Stimulated activated CD8-positive, alpha-beta memory T cell treated with anti-CD3 and anti-CD28 coated beads, Interleukin-7, amount 100 ng/mL, for 4 hours (primary cell): ENCODE data around the gene ADGRA1.

Experiments
- DNase-seq, 2 donors: peaks; one replicate each; pipeline ENCODE4 v3.0.0-alpha.2; 2020; ENCODE audit warnings: low read depth in 2 of 2

ADGRA1 gene

DNA sequence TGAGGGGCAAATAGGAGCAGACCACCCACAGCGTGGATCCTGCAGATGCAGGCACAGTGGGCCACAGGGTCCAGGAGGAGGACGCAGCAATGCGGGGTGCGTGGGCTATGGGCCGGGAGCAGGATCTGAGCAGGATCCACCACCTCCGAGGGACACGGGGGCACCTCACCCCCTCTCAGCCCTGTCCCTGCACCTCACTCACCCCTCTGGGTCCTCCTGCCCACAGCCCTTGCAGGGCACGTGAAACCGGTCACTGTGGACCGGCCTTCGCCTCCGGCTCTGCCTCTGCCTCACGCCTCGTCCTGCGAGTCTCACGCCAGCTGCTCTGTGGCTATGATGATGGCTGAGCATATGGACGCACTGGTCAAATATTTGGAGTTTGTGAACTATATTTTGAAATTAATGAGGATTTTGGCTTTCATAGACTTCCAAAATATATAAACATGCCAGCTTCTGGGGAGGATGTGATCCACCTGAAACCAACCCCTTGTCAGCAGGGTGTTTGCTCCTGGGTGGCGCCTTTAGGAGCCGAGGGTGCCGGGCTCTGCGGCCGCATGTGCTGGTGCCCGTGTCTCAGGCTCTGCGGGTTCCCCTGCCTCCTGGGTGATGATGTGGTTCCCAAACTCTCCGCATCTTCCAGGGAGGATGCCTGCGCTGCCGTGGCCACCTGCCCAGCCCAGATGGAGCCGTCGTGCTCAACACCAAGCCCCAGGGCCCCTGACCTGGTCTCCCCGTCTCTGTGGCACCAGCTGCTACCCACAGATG, 11.3 kb upstream of the ADGRA1 start:
- DNase-seq: no peak

DNA sequence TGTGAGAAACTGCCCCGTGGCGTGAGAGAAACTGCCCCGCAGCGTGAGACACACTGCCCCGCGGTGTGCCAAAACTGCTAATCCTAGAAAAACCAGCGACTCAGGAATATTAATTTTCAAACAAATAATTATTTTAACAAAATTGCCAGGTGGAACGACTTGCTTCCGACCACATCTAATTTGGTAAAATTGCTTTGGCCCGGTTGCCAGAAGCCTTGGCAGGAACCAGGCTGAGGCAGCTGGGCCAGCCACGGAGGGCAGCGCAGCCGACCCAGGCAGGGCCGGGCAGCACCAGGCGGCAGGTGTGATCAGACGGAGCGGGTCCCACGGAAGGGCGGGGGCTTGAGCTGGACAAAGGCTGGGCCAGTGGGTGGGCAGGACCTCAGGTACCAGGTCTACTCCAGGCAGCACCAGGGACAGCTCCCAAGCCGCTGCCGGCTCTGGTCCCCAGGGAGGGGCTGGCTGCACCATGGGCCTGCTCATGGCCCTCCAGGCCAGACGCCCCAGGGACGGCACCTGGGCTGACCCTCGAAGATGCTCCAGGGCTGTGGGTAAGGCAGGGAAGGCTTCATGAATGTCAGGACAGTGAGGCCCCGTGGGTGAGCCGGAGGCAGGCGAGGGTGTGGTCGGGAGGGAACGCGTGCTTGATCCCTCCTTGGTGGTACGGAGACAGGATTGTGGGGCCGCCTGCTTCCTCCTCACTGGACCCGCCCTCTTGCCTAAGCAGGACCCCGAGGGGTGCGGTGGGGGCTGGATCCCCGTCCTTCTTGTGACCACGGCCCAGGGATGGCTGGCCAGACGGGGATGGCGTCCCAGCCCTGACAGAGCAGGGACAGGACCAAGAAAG, 7.7 kb upstream of the ADGRA1 start:
- DNase-seq: no peak

DNA sequence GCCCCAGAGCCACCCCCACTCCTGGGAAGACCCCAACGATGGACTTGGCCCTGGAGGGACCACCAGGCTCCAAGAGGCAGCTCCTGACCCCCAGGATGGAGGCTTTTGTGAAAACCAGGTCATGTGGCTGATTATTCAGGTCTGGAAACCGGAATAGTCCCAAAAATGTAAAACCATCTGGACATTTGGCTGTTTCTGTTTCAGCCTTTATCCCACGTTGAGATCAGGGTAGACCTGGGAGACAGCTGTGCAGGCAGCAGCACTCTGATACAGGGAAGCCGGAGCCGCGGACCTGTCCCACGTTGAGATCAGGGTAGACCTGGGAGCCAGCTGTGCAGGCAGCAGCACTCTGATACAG, 7.1 kb upstream of the ADGRA1 start:
- DNase-seq: no peak

DNA sequence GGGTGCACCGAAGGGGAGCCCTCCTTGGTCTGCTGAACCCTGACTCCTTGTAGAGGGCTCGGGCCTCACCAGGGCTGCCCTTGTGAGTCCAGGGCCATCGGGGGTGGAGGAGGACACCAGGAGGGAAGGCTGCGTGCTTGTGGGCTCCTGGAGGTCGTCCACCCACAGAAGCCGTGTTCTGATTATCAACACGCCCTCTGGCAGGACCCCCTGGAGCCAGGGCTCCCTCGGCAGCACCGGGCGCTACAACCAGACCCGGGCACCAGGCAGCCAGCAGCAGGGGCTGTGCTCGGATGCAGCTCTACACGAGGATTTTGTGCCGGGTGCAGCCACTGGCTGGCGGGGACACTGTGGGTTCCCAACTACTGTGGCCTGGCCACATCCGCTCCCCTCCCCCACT, 6.1 kb upstream of the ADGRA1 start:
- no peak for DNase-seq

DNA sequence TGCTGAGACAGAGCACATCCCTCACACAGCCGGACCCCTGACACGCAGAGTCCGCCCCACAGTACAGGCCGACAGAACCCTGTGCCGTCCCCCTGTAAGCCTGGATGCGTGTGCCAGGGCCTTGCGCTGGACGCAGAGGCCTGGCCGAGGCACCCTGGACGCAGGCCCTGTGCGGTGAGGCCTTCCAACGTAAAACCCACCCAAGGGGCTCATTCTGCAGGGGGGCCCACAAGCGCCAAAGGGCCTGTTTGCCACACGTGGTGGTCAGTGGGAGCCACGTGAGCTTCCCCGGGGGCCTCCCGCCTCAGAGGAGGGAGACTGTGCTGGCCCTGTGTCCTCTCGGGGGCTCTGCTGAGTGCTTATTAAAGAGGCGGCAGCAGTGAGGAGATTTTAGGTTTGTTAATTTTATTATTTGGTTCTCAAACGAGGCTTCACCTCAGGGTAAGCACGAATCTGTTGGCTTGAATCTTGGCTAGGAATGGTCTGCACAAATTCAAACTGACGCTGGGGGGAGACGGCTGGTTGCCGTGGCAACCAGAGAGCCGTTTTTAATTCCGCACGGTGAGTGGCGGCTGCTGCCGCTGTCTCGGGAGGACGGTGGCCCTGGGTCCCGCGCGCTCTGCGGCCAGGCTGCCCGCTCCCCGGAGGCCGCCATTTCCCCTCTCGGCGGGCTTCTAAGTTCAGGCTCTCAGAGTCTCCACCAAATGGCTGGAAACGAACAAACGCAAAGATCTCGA, 4.9 kb upstream of the ADGRA1 start:
- no peak for DNase-seq

DNA sequence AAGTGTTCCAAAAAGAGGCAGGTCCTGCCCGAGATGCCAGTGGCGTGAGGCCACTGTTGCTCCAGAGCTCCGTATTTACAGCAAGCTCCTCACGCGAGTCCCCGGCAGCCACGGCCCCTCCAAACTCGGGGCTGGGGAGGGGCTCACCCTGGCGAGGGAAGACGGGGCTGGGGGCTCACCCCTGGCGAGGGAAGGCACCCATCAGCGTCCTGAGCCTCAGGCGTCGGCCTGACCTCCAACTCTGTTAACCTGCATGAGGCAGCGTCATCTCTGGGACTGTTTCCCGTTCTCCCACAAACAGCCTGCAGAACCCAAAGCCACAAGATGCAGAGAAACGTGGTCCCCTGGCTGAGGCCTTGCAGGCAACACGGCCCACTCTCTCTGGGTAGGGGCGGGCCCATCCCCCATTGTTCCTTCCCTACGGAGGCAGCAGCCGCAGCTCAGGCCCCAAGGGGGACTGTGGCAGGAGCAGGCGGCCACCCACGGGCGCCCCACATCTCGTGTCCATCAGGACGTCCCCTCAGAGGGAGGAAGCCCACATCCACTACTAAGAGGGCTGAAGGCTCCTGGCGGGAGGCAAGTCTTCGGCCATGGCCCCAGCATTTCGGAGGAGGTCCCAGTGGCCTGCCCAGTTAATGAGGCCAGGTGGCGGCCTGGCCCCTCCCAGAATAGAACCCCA, 4.2 kb upstream of the ADGRA1 start:
- DNase-seq: no peak

DNA sequence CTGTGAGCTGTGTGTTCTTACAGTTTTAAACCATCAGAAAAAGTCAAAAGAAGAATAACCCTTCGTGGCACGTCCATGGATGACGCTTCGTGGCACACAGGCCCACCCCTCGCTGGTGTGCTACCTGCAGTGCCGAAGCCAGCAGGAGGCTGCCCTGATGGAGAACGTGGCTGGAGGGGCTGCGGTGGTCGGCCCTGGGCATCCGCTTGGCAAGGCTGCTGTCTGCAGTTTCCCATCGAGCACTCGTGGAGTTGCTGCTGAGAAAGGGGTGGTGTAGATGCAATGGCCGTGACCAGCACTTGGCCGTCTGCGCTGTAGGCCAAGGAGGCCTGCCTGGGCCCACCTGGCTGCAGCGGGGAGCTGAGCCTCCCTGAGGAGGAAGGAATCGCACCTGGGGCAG, 3.2 kb upstream of the ADGRA1 start:
- DNase-seq: no peak

DNA sequence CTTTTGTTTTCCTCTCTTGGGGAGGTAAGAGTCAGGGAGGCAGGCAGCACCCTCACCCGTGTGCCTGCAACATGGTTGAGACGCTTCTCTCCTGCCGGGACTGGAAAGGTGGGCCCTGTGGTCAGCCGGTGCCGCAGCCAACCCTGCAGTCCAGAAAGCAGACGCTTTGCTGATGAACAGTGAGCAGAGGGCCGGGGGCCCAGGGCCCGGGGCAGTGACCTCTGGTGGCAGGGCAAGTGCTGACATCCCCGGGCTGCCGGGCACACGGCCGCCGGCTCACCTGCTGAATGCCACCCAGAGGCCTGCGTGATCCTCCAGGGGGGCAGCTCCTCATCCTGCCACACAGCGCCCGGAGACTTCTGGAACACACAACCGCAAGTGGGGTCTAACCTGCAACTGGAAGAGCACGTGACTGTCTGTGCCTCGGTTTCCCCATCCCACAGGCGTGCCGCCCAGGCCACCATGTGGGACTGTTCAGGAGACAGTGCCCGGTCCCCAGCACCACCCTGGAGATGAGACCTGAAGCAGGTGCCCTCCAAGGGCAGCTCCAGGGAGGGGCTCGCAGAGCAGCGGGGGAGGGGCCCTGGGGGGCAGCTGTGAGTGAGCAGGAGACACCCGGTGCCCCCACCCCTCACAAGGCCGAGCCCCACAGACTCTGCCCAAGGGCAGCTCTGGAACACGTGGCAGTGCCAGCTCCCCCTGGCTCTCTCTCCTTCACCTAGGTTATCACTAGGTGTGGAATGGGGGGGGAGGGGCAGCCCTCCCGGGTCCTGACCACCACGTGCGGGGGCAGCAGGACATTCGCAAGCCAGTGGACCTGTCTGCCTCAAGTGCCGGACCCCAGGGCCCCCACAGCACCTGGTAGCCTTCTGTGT, 2.2 kb upstream of the ADGRA1 start:
- no peak for DNase-seq

DNA sequence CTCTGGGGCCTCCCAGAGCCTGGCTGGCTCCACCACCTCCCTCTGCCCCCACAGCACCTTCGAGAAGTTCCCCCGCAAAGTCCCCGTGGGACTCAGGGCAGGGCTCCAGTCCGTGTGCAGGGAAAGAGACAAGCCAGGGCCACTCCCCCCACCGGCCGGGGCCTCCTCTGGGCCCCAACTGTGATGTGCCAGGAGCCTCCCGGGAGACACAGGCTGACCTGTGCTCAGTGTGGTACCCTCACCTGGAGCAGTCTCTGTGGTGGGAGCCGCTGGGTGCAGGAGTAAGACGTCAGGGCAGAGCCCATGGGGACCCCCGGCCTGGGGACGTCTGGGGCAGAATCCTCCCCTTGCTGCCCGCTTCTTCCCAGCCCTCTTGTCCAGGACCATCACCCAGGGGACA, 1.5 kb upstream of the ADGRA1 start:
- no peak for DNase-seq

DNA sequence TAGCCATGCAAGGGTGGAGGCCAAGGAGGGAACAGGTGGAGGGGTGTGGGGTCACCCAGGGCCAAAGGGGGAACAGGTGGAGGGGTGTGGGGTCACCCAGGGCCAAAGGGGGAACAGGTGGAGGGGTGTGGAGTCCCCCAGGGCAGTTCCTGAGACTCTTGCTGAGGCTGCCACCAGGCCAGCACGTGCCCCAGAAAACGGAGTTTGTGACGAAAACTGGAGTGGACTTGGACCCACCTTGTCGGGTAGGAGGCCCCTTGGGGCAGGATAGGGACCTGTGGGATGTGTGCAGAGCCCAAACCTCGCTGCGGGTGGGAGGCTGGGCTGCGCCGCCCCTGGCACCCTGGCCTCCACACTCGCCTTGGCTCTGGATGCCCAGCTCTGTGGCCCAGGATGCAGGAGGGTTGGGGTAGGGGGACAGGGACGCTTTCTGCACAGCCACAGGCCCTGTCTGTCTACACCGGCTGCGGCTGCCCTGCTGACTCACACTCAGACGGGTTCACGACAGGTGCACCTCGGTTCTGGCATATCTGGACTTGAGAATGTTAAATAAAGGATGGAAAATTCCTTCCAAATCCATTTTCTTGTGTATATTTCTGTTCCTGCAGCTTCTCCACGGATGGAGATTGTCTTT, 562 bp upstream of the ADGRA1 start:
- no peak for DNase-seq

DNA sequence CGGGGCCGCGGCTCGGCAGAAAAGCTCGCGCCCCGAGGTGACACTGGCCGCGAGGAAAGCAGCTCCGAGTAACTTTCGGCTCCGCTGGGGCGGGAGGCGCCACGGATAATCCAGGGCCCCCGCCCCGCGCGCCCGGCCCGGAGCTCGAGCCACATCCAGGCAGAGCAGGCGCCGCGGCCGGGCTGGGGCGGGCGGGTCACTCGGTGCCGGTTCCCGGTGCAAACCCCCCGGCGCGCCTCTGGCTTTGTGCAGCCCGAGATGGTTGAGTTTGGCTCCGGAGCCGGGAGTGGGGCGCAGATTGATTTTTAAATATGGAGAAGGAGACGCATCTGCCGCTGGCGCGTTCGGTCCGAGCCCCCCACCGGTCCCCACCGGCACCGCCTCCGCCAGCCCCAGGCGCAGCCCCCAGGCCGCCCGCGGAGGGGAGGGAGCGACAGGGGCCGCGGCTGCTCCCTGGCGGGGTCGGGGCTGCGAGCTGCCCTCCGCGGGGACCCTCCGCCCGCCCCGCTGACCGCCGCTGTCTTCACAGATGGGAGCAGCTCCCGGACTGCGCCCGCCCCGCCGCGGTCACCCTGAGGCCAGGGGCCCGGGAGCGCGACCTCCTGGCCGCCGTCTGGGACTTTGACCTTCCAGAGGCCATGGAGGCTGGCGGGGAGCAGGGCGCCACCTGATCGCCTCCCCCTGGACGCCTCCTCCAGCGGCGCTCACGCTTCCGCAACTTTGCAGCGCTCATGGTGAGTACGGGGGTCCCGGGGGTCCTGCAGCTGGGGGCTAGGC, 643 bp downstream of the ADGRA1 start:
- DNase-seq: no peak

DNA sequence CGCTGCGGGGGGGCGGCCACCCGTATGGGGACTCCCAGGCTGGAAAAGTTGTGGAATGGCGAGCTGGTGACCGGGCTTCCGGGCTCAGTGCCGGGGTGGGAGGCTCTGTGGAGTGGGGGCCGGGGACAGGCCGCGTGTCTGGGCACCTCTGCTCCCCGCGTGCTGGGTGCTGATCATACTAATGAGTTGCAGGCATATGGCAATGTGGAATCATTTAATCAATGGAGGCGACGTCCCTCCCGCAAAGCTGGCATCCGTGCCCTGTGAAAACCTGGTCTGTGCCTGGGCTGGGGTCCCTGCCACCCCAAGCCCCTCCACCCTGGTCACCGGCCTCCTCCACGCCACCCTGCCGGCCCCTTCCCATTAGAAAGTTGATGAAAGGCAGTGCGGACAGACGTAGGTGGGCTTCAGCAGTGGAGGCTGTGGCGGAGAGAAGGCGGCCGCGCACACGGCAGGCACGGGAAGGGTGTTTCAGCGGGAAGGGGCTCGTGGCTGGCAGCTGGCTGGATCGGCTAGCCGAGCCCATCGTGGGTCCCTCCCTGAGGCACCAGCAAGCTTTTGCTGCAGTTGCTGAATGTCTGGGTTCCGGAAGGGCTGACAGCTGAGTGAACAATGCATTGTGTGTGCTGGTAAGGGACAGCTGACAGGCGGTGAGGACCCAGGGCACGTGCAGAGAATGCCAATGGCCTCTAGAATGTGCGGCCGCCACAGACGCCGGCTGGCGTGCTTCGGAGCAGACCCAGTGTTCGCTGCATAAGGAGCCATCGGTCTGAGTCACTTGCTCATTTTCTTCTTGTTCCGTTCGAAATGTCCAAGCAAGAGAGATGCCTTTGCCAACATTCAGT, 1.5 kb downstream of the ADGRA1 start:
- no peak for DNase-seq

DNA sequence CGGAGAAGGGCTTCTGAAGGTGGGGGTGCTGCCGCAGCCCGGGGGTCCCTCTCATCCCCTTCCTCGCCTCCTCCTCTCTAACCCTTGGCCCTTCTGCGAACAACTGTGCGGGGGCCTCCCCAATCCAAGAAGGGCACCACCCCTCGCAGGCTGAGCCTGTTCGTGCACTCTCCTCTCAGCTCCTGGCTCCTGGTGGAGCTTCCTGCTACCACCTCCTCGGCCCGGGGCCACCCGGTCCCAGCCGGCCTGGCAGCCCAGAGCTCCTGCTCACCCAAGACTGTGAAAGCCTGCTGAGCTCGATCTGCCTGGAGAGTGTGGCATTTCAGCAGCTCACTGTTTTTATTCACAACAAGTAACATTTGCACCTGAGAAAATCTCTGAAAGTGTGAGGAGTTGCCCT, 2.4 kb downstream of the ADGRA1 start:
- DNase-seq: no peak

DNA sequence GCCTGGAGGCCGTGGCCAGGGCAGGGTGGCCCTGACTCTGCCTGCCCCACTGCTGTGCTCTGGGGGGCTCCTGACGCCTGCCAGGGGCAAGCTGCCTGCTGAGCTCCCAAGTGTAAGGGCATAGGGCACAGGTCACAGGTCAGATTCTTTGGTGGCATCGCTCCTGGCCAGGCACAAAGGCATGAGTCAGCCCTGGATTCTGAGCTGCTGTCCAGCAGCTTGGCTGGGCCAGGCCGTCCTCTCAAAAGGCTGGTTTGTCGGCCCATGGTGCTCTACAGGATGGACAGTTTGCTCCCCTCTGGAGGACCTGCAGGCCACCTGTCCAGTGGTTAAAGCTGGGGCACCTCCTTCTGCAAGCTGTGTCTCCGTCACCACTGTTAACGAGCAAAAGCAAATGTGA, 2.9 kb downstream of the ADGRA1 start:
- no peak for DNase-seq

DNA sequence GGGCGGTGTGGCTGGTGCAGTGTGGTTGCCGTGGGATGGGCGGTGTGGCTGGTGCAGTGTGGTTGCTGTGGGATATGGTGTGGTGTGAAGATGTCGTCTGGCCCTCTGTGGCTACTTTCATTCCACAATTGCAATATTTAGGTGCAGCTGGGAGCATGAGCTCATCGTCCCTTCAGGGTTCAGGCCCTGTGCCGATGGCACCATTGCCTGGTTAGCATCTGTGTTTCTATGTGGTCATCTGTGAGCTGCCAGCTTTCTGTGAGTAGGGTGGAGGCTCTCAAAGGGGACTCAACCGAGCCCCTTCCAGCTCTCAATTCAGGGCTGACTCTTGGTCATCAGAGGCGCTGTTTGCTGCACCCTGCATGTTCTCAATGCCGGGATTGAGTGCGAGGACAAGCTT, 3.6 kb downstream of the ADGRA1 start:
- DNase-seq: no peak

DNA sequence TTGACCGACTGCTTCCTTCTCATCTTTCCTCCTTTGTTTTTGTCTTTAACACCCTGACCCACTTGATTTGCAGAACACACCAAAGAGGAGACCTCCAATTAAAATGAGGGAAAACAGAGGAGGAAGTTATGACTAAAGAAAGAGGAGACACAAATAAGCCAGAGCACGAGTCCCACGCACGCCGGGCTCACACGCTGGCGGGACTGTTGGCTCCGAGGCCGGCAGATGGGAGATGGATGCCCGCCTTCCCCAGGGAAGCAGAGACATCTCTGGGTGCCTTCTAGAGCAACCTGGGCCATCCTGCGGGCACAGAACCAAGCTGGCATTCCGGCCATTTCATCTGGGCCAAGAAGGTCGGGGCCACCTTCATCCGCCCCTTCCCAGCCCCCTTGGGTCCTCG, 5.6 kb downstream of the ADGRA1 start:
- DNase-seq: no peak

DNA sequence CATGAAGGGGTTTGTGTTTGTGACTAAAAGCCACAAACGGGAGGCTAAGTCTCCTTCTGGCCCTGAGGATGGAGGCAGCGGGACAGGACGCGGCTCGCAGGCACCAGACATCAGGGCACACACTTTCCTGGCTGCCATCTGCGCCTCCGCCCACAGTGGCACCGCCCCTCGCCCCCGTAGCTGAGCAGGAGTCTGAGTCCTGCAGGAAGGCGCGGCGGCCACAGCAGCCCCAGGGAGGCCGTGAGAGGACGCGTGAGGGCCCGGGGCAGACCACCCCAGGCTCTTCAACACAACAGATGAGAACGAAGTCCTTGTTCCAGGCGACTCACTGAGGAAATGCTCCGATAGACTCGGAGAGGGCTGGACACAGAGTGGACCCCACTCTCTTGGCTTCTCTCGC, 6.6 kb downstream of the ADGRA1 start:
- DNase-seq: no peak

DNA sequence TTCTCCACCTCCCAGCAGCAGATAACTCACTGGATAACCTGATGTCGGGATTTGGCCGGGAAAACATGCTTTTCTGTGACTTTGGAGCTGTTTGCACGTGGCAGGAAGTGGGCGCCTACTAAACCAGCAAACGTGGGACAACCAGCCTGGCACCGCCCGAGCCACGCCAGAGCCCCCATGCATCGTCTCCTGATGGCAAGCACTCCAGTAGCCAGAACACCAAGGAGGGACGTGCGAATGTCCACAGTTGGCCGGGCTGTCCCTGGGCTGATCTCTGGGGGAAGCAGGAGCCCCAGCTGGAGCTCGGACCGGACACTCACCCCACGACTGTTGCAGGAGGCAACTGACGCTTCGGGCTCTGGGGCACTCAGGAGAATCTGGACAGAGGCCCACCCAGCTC, 7.1 kb downstream of the ADGRA1 start:
- DNase-seq: no peak

DNA sequence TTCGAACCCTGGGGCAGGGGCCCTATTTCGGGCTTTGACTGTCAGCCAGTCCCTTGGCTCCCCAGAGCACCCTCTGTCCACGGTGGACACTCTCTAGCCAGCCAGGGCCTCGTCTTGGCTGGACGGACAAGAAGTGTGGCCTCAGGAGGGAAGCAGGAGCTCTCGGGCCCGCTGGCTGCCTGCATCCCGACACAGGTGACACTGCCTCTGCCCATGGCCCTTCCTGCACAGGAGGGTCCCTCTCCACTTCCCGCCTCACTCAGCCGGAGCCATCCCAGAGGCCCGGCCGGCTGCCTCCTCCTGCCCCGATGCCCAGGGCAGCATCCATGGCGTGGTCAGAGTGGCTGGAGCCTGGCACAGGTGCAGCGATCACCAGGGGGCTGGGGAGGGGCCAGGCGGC, 7.9 kb downstream of the ADGRA1 start:
- no peak for DNase-seq
